Measurements from ENCODE around the gene IGFL3. TPM values are rescaled to one million over a fixed set of nuclear protein-coding genes. Genes with fewer than 3 reads are reported as not detected.

IGFL3 gene
- total and polyA plus RNA-seq, 2 of the 13 experiments (the other 11 are each of a cell fraction or from before 2014, with no cell fraction given), result not detected

- TF ChIP-seq SAP130 (CRISPR knock-in tag; IDR thresholded peaks at IDR 0.05; ENCODE audit: low read depth) (peak; percentile 32; the same call in 1 of the 2 replicates), SOX5 (CRISPR knock-in tag; IDR thresholded peaks at IDR 0.05; ENCODE audit: borderline replicate concordance) (peak; percentile 12; the same call in 1 of the 2 replicates), AHR (CRISPR knock-in tag; IDR thresholded peaks at IDR 0.05) (no peak), KMT2A (CRISPR knock-in tag; IDR thresholded peaks at IDR 0.05) (no peak; the same call in 1 of the 2 replicates), FOXC1 (CRISPR knock-in tag; IDR thresholded peaks at IDR 0.05; ENCODE audit: borderline replicate concordance) (peak; percentile 53; the same call in 1 of the 2 replicates), HDAC6 (IDR thresholded peaks at IDR 0.05; ENCODE audit: low read depth, low read length) (no peak), SMC3 (IDR thresholded peaks at IDR 0.05; ENCODE audit: low read length) (peak; percentile 90), ZNF768 (CRISPR knock-in tag; IDR thresholded peaks at IDR 0.05) (0 out of 2 replicates have a peak, but pooled peaks have one; percentile 3), CCDC6 (CRISPR knock-in tag; IDR thresholded peaks at IDR 0.05) (peak; percentile 50; the same call in 1 of the 2 replicates), ELF3 (CRISPR knock-in tag; IDR thresholded peaks at IDR 0.05) (0 out of 2 replicates have a peak, but pooled peaks have one; percentile 28), MAF1 (CRISPR knock-in tag; IDR thresholded peaks at IDR 0.05; ENCODE audit: borderline replicate concordance) (no peak), CHD2 (IDR thresholded peaks at IDR 0.05; ENCODE audit: low read depth, low read length) (no peak), ZNF232 (CRISPR knock-in tag; IDR thresholded peaks at IDR 0.05; ENCODE audit: borderline replicate concordance) (no peak), LCORL (IDR thresholded peaks at IDR 0.05) (no peak), LCORL (CRISPR knock-in tag; IDR thresholded peaks at IDR 0.05) (0 out of 2 replicates have a peak, but pooled peaks have one; percentile 26), REL (CRISPR knock-in tag; conservative IDR thresholded peaks at IDR 0.05) (no peak), ZNF234 (CRISPR knock-in tag; conservative IDR thresholded peaks at IDR 0.05) (no peak), DMAP1 (CRISPR knock-in tag; IDR thresholded peaks at IDR 0.05) (no peak), RAD21 (CRISPR knock-in tag; IDR thresholded peaks at IDR 0.05) (peak; percentile 96), ZNF709 (CRISPR knock-in tag; IDR thresholded peaks at IDR 0.05) (no peak), GFI1 (CRISPR knock-in tag; IDR thresholded peaks at IDR 0.05; ENCODE audit: borderline replicate concordance) (0 out of 2 replicates have a peak, but pooled peaks have one; percentile 27), GATAD2A (CRISPR knock-in tag; IDR thresholded peaks at IDR 0.05) (peak; percentile 50; the same call in 1 of the 2 replicates), SPEN (CRISPR knock-in tag; IDR thresholded peaks at IDR 0.05; ENCODE audit: low read depth) (no peak), ZBTB38 (CRISPR knock-in tag; IDR thresholded peaks at IDR 0.05) (0 out of 2 replicates have a peak, but pooled peaks have one; percentile 34), ZNF24 (IDR thresholded peaks at IDR 0.05) (no peak), ZNF605 (CRISPR knock-in tag; IDR thresholded peaks at IDR 0.05) (peak; percentile 63; the same call in 1 of the 2 replicates), ZBTB3 (CRISPR knock-in tag; IDR thresholded peaks at IDR 0.05; ENCODE audit: borderline replicate concordance, low read depth) (no peak), ZNF878 (CRISPR knock-in tag; IDR thresholded peaks at IDR 0.05) (peak; percentile 79; the same call in 1 of the 2 replicates), ZSCAN9 (CRISPR knock-in tag; IDR thresholded peaks at IDR 0.05; ENCODE audit: borderline replicate concordance) (0 out of 2 replicates have a peak, but pooled peaks have one; percentile 33), TEAD3 (CRISPR knock-in tag; optimal IDR thresholded peaks at IDR 0.05; ENCODE audit: borderline replicate concordance) (peak; percentile 76), TRIM24 (CRISPR knock-in tag; IDR thresholded peaks at IDR 0.05) (no peak), KDM5A (IDR thresholded peaks at IDR 0.05; ENCODE audit: borderline replicate concordance, low read length) (no peak), ZNF414 (CRISPR knock-in tag; IDR thresholded peaks at IDR 0.05) (no peak), GABPB1 (CRISPR knock-in tag; IDR thresholded peaks at IDR 0.05) (peak; percentile 57), ZNF674 (CRISPR knock-in tag; IDR thresholded peaks at IDR 0.05; ENCODE audit: low read depth) (no peak)
Observed at GRCh38 chr19:46076951-46077814, 47.3 kb downstream of the IGFL3 start (continued).

All from HepG2 (cell line).